Transverse colon (tissue), 4 donors: ENCODE results near the gene POU2F2.

Experiments
- EP300 ChIP-seq: sonication (generic); formaldehyde crosslinking; IDR thresholded peaks from one replicate; pipeline ENCODE4 v1.6.1; 2017; ENCODE audit warnings: antibody characterized with exemption, low read depth
- POLR2A ChIP-seq: fragments of 450-650 bp; IDR thresholded peaks from one replicate; pipeline ENCODE4 v1.6.1; 2016; ENCODE audit warnings: antibody characterized with exemption, mild to moderate bottlenecking, moderate library complexity
- POLR2AphosphoS5 ChIP-seq, 3 donors: sonication (generic); formaldehyde crosslinking; IDR thresholded peaks; one replicate each; pipeline ENCODE4 v1.6.1; 2016; ENCODE audit warnings: antibody characterized with exemption in 3 of 3
- TF ChIP-seq, protein P1 (sequence below), 5 experiments: fragments of 200-600 bp in 3 of 5; fragments of 450-650 bp in 2 of 5; sonication (generic) in 3 of 5; IDR thresholded peaks; 1 replicate in 2 of 5; 2 replicates in 3 of 5; pipeline ENCODE4 v1.5.1; 2016 to 2017; ENCODE audit warnings: antibody characterized with exemption in 5 of 5, inconsistent platforms in 3 of 5, mild to moderate bottlenecking in 2 of 5, moderate library complexity in 1 of 5

DNA sequence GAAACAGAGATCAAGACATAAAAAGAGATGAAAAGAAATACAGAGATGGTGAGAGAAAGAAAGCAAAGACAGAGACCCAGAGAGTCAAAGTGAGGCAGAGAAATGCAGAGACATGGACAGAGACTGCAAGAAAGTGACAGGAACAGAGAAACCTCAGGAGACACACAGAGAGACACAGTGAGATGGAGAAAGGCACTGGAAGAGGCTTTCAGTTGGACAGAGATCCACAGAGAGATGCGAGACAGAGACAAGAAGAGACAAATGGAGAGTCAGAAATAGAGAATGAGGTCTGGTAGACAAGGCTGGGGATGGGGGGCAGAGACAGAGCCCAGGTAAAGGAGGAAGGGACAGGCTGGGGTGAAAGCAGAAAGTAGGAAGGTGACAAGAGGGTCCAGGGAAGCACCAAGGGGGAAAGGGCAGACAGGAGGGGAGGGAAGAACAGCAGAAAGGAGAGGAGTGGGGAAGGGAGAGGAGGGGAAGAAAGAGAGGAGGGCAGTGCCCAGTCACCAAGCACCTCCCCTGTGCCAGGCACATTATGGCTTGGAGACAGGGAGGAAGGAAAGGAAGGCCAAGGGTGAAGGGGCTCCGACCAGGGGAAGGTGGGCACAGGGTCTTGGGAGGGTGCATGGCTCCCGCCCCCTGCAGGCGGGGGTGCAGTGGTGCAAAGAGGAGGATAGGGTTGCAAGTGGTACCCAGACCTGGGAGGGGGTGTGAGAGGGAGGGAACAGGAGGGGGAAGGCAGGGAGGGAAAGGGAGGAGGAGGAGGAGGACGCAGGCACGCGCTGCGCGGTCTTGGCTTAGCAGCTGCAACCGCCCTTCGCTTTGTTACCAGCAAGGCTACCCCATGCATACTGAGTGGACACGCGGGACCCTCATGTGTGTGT lies 46.8 kb upstream of the POU2F2 start:
- TF ChIP-seq, protein P1, sequence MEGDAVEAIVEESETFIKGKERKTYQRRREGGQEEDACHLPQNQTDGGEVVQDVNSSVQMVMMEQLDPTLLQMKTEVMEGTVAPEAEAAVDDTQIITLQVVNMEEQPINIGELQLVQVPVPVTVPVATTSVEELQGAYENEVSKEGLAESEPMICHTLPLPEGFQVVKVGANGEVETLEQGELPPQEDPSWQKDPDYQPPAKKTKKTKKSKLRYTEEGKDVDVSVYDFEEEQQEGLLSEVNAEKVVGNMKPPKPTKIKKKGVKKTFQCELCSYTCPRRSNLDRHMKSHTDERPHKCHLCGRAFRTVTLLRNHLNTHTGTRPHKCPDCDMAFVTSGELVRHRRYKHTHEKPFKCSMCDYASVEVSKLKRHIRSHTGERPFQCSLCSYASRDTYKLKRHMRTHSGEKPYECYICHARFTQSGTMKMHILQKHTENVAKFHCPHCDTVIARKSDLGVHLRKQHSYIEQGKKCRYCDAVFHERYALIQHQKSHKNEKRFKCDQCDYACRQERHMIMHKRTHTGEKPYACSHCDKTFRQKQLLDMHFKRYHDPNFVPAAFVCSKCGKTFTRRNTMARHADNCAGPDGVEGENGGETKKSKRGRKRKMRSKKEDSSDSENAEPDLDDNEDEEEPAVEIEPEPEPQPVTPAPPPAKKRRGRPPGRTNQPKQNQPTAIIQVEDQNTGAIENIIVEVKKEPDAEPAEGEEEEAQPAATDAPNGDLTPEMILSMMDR (IDR thresholded peaks at IDR 0.05) = peak in 1 of 5 experiments; percentile 9
- TF ChIP-seq EP300 (no peak), POLR2A (no peak), POLR2AphosphoS5 (IDR thresholded peaks at IDR 0.05) (no peak)
